Glutamatergic neuron (in vitro differentiated cells): ENCODE data around the gene LIPH. TPM values are rescaled to one million over a fixed set of nuclear protein-coding genes. Genes with fewer than 3 reads are reported as not detected.

Experiments used
- DNase-seq: peaks from one replicate; pipeline ENCODE4 v3.0.0; 2022
- H3K27ac Mint-ChIP-seq: one replicate; pipeline ENCODE4 v1.8.0; 2020; ENCODE audit warnings: mild to moderate bottlenecking, mixed read lengths, inconsistent platforms; ENCODE audit not compliant: unreplicated experiment
- H3K27me3 Mint-ChIP-seq: one replicate; pipeline ENCODE4 v1.8.0; 2020; ENCODE audit warnings: mild to moderate bottlenecking, moderate library complexity, mixed read lengths, inconsistent platforms; ENCODE audit not compliant: unreplicated experiment
- H3K36me3 Mint-ChIP-seq: one replicate; pipeline ENCODE4 v1.8.0; 2020; ENCODE audit warnings: mild to moderate bottlenecking, mixed read lengths, inconsistent platforms; ENCODE audit not compliant: unreplicated experiment
- H3K4me1 Mint-ChIP-seq: one replicate; pipeline ENCODE4 v1.8.0; 2020; ENCODE audit warnings: mild to moderate bottlenecking, low read depth, mixed read lengths, inconsistent platforms; ENCODE audit not compliant: unreplicated experiment
- H3K4me3 Mint-ChIP-seq: one replicate; pipeline ENCODE4 v1.8.0; 2020; ENCODE audit warnings: mild to moderate bottlenecking, mixed read lengths, inconsistent platforms; ENCODE audit not compliant: unreplicated experiment
- H3K9me3 Mint-ChIP-seq: one replicate; pipeline ENCODE4 v1.8.0; 2020; ENCODE audit warnings: mild to moderate bottlenecking, moderate library complexity, mixed read lengths, inconsistent platforms; ENCODE audit not compliant: unreplicated experiment
- CTCF ChIP-seq: fragments of 200-600 bp; sonication (generic); IDR thresholded peaks from one replicate; pipeline ENCODE4 v1.5.0; 2021; ENCODE audit not compliant: partially characterized antibody, unreplicated experiment
- total RNA-seq: library from RNA; stranded (reverse); fragmentation: NEBNext Ultra II Directional; extraction: Animal tissue kit (Norgen Biotek cat#: 25700); gene quantifications from one replicate; pipeline ENCODE4 v1.2.1, GENCODE V29; 2021; ENCODE audit not compliant: unreplicated experiment

LIPH gene
- total RNA-seq, 1 donor from 2014 or later, result not detected

GRCh38 chr3:185460309-185460708 lies 92.1 kb downstream of the LIPH start:
- peaks cover 2% of the 10 kb centered on the region for H3K27me3 Mint-ChIP-seq
- no peaks in the 10 kb centered on the region for H3K4me1 Mint-ChIP-seq
- H3K4me3 Mint-ChIP-seq, result no peak overlapping the region
- TF ChIP-seq CTCF, result no peak
- H3K27ac Mint-ChIP-seq, result no peak overlapping the region
- H3K9me3 Mint-ChIP-seq, result peaks cover 5% of the 10 kb centered on the region
- peaks cover 15% of the 10 kb centered on the region for H3K36me3 Mint-ChIP-seq
- DNase-seq, result no peak

GRCh38 chr3:185457376-185457775 lies 95.0 kb downstream of the LIPH start:
- H3K27me3 Mint-ChIP-seq, result no peaks in the 10 kb centered on the region
- TF ChIP-seq CTCF, result no peak
- peaks cover 6% of the 10 kb centered on the region for H3K9me3 Mint-ChIP-seq
- H3K36me3 Mint-ChIP-seq, result peaks cover 3% of the 10 kb centered on the region
- no peak for DNase-seq
- H3K4me1 Mint-ChIP-seq, result no peaks in the 10 kb centered on the region
- no peak overlapping the region for H3K4me3 Mint-ChIP-seq
- H3K27ac Mint-ChIP-seq, result no peak overlapping the region

Other genes with a start within 250 kb of the LIPH start
- gene MAP3K13, start 189.5 kb downstream of the LIPH start, total RNA-seq, result 110 TPM
- gene TMEM41A, start 53.6 kb downstream of the LIPH start, total RNA-seq, result 12.6 TPM
- 54.6 TPM for gene SENP2, start 33.7 kb upstream of the LIPH start, total RNA-seq